NCI-H2171 (cell line): ENCODE measurements around the gene HOXA13.

Experiments used
- DNase-seq: peaks from one replicate; lab custom pipeline; 2025; lab: John Stamatoyannopoulos, UW

The HOXA13 gene

DNA sequence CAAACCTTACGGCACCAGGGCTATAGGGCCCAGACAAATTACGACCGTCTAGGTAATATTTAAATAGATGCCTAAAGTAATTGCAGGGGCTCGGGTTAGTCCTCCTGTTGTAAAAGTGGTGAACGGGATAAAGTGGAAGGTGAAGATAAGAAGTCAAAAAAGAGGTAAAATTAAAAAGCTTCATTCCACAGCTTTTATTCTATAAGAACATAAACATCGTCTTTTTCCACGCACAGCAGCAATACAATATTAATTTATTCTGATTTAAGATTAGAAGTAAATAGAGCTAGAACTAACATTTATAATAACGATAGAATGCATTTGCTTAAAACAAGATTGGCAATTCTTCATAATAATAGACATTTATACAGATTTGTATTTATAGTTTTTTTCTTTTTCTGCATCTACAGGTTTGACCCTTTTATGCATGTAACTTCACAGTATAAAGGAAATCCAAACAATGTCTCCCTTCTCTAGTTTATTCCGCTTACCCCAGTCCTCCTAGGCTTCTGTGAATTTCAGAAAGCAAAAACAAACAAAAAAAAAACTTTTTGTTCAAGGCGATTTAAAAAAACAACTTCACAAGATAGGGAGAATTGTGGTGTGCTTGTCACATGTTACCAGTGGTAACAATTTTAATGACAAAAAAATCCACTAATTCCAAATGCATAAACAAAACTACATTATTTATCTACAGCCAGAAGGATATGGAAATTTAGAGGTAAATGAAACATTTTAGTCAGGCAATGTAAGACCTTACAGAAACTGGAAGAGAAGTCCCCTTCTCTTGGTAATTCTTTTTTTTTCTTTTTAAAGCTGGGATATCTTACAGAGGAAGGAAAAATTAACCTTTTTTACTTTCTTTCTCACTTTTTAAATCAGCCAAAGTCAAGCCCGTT is 29.2 kb downstream of the HOXA13 start:
- DNase-seq, result no peak

- peak; percentile 10 for DNase-seq
These were observed 30.0 kb downstream of the HOXA13 start for GRCh38 chr7:27169658-27170425.

DNA sequence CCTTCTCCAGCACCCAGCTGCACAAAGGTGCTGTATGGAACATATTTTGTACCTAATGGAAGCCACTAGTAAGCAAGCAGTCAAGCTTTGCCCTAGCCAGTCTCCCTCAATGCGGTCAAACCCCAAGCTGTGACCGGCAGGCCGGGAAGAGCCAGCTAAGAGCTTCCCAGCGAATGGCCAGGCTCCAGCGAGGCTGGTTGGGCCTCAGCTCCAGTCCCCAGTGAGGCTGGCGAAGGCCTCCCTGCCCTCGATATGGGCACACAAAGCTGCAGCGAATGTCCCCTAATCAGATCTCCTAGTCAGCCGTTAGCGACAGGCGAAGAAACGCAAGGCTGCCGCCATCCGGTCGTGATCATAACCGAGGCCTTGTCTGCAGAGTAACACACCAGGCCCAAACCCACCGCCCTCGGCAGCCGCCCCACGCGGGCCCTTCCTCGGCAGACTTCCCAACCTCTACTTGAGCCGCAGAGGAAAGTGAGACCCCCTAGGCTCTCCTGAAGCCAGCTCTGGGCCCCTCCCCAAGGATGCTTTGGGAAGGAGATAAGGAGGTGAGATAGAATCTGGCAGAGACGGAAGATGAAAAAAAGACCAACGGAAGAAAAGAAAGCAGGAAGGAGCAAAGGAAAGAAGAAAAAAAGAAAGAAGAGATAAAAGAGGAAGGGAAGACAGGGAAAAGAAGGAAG is 31.5 kb downstream of the HOXA13 start:
- DNase-seq, result peak; percentile 51

DNA sequence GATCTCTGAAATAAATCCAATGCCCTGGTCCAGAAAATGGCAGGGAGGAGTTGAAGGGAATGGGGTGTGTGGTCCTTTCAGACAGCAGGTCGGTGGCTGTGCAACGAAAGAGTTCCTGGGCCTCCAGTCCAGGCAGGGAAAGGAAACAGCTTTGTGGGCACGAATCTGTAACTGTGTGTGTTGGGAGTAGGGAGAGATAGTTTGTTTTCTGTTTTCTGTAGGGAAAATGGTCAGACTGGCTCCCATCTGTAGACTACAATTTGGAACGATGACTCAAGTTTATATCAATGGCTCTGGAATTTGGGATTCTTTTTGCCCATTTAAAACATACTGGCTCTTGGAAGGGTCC is 32.0 kb downstream of the HOXA13 start:
- DNase-seq, result no peak

DNA sequence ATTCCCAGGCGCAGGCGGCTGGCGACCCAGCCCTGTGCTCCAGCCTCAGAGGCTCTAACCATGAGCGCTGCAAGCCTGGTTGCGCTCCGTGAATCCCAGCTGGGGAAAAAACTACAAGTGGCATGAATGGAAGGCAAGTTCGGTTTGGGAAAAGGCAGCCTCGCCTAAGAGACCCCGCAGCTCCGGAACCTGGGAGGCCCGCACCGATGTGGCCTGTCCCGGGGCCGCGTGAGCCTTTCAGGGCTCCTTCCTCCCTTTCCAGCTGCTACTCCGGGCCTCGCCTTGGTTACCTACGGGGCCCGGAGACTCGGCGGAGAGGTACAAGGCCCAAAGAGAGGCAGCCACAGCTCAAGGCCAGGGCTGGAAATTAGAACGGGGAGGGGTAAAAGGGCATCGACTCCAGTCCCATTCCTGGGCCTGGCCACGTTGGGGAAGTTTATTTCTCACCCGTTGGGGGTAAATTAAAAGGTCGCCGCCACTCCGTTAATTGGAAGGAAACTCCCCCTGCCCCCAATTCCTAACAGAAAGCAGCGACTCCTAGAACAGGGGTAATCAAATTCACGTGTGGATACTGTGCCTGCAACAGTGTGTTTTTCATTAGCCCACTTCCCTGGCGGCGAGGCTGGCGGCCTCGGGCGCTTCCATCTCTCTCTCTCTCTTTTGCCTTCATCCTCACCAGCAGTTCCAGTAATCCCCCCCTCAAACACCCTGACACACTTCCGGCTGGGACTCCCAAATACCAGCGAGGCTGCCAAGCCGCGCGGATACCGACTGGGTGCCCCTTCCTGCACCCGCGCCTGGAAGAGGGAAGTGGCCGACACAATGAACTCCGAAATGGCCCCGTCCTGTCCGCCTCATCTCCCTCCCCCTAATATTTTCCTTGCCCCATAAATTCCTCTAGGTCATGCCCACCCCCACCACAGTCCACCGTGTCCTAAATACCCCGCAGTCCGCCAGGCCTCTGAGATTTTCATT is 33.1 kb downstream of the HOXA13 start:
- DNase-seq, result no peak

- DNase-seq, result no peak
These were observed 33.8 kb downstream of the HOXA13 start for GRCh38 chr7:27165996-27166530.

- DNase-seq, result no peak
These were observed 34.5 kb downstream of the HOXA13 start, which contains the start of gene HOXA9 for GRCh38 chr7:27165089-27165995. HOXA9 (minus strand) TSS chr7:27165537; CDS start chr7:27165457, 80 bp downstream.

DNA sequence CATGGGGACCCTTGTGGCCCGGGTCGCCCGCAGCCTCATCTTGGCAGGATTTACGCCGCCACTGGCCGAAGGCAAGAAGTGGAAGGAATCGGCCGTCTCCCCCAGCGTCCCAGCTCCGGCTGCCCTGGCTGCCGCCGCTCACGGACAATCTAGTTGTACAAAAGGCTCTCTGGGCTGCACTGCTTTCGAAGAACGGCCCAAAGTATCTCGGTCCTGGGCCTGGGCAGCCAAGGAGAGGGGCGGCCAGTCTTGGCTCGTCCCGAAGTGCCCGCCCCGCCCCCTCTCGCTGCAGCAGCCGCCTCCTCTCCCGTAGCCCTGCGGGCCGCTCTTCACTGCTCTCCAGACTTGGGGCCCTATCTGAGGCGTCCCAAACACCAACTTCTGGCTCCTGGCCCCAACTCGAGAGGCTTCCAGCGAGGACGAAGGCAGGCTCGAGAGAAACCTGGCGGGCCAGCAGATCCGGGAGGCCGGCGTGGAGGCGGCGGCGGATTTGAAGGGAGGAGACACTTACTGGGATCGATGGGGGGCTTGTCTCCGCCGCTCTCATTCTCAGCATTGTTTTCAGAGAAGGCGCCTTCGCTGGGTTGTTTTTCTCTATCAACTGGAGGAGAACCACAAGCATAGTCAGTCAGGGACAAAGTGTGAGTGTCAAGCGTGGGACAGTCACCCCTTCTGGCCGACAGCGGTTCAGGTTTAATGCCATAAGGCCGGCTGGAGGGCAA is 35.4 kb downstream of the HOXA13 start:
- DNase-seq, result no peak

GRCh38 chr7:27164045-27164366 is 35.9 kb downstream of the HOXA13 start:
- DNase-seq, result no peak

- DNase-seq, result no peak
These were observed 36.4 kb downstream of the HOXA13 start for GRCh38 chr7:27163288-27164044.

DNA sequence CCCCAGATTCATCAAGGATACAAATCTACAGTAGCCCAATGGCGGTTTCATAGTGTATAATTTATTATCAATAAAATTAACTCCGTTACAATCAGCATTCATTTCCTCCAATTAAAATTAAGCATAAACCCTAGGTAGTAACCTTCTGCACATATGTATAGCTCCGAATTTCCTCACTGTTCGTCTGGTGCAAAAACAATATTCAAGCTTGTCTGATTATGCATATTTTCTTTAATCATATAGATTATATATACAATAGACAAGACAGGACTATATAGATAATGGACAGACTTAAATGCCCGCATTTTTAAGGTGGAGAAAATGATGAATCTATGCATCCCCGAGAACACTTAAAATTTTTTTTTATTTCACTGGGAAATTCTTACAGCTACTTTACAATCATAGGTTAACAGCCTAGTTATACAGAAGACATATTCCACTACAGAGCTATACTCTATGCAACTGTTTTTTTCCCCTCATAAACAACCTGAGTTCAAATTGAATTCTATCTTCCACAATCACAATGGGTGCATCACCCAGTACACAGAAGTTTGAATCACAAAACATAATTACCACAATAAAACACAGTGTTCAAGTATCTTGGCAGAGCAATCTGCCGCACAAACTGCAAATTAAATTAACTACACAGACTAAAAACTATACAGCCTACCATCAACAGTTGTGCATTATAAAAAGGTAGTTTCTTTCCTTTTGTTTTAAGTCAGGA is 37.2 kb downstream of the HOXA13 start:
- DNase-seq, result no peak

- DNase-seq, result no peak
These were observed 38.0 kb downstream of the HOXA13 start for GRCh38 chr7:27161721-27162560.

- DNase-seq, result no peak
These were observed 38.6 kb downstream of the HOXA13 start for GRCh38 chr7:27161214-27161720.

DNA sequence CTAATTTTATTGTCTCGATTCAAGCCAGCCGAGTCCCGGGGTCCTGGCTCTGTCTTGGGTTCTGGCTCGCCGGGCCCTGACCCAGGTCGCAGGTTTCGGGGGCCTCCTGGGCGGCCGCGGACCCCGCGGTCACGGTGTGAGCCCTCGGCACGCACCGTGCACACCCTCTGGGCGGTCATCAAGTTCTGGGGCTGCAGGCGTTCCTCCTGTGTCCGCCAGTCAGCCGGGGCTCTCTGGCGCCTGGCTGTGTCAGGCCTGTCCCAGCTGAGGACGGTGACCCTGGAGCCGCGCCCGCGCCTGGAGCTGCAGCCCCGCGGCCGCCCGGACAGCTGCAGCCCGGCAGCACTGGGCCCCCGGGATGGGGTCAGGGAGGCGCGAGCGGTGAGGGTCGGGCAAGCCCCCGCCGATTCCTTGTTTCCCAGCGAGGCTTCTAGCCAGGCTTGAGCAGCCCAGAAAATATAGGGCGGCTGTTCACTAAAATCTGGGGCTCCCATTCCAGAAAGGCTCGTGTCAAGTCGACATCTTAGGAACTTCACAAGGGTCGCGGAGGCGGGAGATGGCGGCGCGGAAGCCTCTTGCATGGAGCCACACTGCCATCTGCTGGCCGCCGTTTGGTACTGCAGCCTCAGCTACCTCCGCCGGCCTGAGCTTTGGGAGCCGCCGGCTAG is 39.2 kb downstream of the HOXA13 start:
- peak; percentile 82 for DNase-seq

DNA sequence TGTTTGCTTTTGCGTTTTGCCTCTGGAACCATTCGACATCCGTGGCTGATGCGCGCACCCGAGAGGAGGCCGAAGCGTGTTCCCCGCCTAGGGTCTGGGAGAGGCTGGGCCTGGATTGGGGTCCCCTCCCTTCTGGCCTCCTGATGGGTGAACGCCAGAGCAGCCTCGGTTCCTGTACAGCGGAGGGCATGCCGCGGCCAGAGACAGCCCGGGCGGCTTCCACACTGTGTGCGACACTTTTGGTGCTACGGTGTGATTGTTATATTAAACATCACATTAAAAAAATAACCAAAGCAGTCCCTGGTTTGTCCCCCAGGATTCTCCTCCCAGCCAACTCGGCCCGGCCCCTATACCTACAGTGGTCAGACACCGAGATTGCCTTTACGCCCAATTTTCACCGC is 39.7 kb downstream of the HOXA13 start:
- DNase-seq, result no peak
